Measurements from ENCODE around the gene ANKS1B. TPM values are rescaled to one million over a fixed set of nuclear protein-coding genes. Genes with fewer than 3 reads are reported as not detected.

Gene ANKS1B
- total and polyA plus RNA-seq, 9 donors = 1.4 to 5.6 (median 2.7) TPM

DNA sequence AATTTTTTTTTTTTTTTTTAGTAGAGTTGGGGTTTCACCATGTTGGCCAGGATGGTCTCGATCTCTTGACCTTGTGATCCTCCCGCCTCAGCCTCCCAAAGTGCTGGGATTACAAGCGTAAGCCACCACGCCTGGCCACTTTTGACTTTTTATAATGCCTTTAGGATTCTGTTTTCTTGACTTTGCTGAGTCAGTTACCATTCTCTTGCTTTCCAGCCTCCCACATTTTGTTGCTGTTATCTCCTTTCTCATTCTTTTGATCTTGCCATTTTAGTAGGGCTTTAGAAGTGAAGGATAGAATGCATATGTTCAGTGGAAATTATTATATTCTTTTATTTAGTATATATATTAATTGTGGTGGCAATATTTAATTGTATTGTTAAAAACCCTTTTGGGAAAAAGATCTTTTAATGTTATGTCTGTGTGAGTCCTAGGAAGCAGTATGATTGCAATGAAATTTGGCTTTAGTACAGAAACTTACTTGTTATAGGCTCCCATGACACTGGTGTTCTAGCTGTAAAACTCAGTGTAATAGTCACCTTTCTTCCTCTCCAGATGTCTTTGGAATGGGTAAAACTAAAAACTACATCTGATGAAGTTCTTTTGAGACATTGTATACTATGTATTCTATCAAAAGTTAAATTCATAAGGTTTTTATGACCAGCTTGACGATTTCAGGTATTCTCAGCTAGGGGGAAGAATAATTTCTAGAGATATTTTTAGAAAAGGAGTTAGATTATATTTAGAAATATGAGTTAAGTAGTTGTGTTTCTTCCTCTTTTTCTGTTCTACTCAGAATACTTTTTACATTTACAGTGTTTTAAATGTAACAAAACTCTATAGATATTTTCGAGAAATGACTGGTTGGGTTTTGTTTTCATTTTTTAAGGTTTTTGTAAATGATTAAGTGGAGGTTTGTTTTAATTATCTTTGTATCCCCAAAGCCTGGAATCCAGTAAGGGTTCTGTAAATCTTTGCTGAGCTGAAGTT, 1264.9 kb downstream of the ANKS1B start:
- Histone ChIP-seq H3K4me3 (ENCODE audit: low read length) (no peak overlapping the region), H3K9me3 (replicated peaks; ENCODE audit: control insufficient read depth, low read depth, low read length) (no peaks in the 10 kb centered on the region), H3K27ac (ENCODE audit: low read length) (no peak overlapping the region), H3K27me3 (ENCODE audit: control insufficient read depth, insufficient read depth, low read length) (no peaks in the 10 kb centered on the region), H3K36me3 (ENCODE audit: control insufficient read depth, insufficient read depth, low read length) (peaks cover 31% of the 10 kb centered on the region), H3K4me1 (ENCODE audit: control insufficient read depth, insufficient read depth, low read length) (no peaks in the 10 kb centered on the region)
- no peak for DNase-seq
- WGBS (ENCODE audit: insufficient coverage) = 96% methylated on average over 4 of the region's 6 CpGs

DNA sequence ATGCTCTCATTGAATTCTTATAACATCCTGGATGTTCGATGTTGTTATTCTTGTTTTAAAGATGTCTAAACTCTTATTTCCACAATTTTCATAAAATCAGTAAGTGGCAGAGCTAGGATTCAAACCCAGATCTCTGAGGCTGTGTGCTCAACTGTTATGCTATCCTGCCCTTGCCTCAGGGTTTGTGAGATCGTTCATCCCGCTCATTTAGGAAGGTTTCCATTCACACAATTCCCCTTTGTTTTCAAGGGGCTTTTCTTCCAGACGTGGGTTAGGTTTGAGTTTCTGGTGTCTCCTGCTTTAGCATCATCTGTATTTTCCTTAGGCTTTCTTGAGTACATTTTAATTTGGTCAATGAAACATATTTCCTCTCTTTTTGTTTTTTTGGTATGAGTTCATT, 1270.3 kb downstream of the ANKS1B start:
- no peak overlapping the region for H3K27ac ChIP-seq (ENCODE audit: low read length)
- no peaks in the 10 kb centered on the region for H3K9me3 ChIP-seq (replicated peaks; ENCODE audit: control insufficient read depth, low read depth, low read length)
- WGBS (ENCODE audit: insufficient coverage) = no CpG with 5 or more reads among the region's 4 CpGs
- no peaks in the 10 kb centered on the region for H3K4me1 ChIP-seq (ENCODE audit: control insufficient read depth, insufficient read depth, low read length)
- H3K4me3 ChIP-seq (ENCODE audit: low read length) = no peak overlapping the region
- H3K36me3 ChIP-seq (ENCODE audit: control insufficient read depth, insufficient read depth, low read length) = peaks cover 35% of the 10 kb centered on the region
- no peaks in the 10 kb centered on the region for H3K27me3 ChIP-seq (ENCODE audit: control insufficient read depth, insufficient read depth, low read length)
- no peak for DNase-seq

DNA sequence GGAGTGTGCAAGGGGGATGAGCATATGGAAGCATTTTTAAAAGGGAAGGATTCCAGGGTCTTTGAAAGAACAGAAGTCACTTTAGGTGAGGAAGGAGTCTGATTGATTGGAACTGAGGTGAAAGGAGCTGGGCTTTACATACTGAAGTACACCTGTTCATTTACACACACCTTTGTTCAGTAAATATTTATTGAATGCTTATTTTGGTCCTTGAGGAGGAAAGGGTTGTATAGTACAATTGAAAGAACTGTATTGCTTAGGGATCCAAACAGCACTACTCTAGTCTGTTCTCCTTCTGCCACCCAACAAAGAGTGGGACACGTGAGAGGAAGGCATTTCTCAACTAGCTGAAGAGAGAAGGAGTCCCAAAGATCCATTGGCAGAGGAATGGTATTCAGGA, 1275.7 kb downstream of the ANKS1B start:
- WGBS (ENCODE audit: insufficient coverage) = 80% methylated on average over 1 of the region's 1 CpG

DNA sequence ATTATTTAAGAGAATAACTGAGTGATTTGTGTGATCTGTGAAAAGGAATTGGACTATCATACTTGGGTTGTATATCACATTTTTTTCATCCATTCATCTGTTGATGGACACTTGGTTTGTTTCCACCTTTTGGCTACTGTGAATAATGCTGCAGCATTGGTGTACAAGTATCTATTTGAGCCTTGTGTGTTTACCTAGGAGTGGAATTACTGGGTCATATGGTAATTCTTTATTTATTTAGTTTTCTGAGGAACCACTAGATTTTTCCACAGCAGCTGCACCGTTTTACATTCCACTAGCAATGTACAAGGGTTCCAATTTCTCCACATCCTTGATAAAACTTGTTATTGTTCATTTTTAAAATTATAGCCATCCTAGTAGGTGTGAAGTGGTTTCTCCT, 1283.6 kb downstream of the ANKS1B start:
- H3K4me1 ChIP-seq (ENCODE audit: control insufficient read depth, insufficient read depth, low read length) = peaks cover 3% of the 10 kb centered on the region
- WGBS (ENCODE audit: insufficient coverage) = no CpG with 5 or more reads among the region's 1 CpG
- H3K27ac ChIP-seq (ENCODE audit: low read length) = no peak overlapping the region
- no peaks in the 10 kb centered on the region for H3K27me3 ChIP-seq (ENCODE audit: control insufficient read depth, insufficient read depth, low read length)
- DNase-seq = no peak
- no peak overlapping the region for H3K4me3 ChIP-seq (ENCODE audit: low read length)
- peaks cover 20% of the 10 kb centered on the region for H3K36me3 ChIP-seq (ENCODE audit: control insufficient read depth, insufficient read depth, low read length)
- H3K9me3 ChIP-seq (replicated peaks; ENCODE audit: control insufficient read depth, low read depth, low read length) = no peaks in the 10 kb centered on the region

More for the DNA sequence above, 1275.7 kb downstream of the ANKS1B start:
- Histone ChIP-seq H3K9me3 (replicated peaks; ENCODE audit: control insufficient read depth, low read depth, low read length) (no peaks in the 10 kb centered on the region), H3K36me3 (ENCODE audit: control insufficient read depth, insufficient read depth, low read length) (peaks cover 38% of the 10 kb centered on the region), H3K4me3 (ENCODE audit: low read length) (no peak overlapping the region), H3K27ac (ENCODE audit: low read length) (no peak overlapping the region), H3K4me1 (ENCODE audit: control insufficient read depth, insufficient read depth, low read length) (no peaks in the 10 kb centered on the region), H3K27me3 (ENCODE audit: control insufficient read depth, insufficient read depth, low read length) (no peaks in the 10 kb centered on the region)
- no peak for DNase-seq

DNA sequence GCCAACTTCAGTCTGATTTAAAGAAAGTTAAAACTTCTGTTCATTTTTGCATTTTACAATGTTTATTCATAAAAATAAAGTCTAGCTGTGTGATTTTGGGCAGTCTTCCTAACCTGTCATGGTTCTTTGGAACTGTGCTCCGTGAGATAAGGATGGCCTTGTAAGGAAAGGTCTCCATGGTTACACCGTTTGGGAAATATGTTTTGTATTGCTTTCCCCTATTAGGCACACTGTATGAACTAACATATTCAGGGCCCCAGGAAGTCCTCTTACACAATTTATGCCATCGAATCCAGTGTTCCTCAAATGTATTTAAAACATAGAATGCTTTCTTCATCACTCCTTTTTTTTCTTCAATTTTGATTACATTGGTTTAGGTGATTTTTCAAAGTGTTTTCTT, 1285.2 kb downstream of the ANKS1B start:
- WGBS (ENCODE audit: insufficient coverage) = no CpG with 5 or more reads among the region's 3 CpGs
- Histone ChIP-seq H3K27ac (ENCODE audit: low read length) (no peak overlapping the region), H3K27me3 (ENCODE audit: control insufficient read depth, insufficient read depth, low read length) (no peaks in the 10 kb centered on the region), H3K36me3 (ENCODE audit: control insufficient read depth, insufficient read depth, low read length) (peaks cover 23% of the 10 kb centered on the region), H3K4me1 (ENCODE audit: control insufficient read depth, insufficient read depth, low read length) (peaks cover 3% of the 10 kb centered on the region), H3K9me3 (replicated peaks; ENCODE audit: control insufficient read depth, low read depth, low read length) (no peaks in the 10 kb centered on the region), H3K4me3 (ENCODE audit: low read length) (no peak overlapping the region)
- DNase-seq = peak; percentile 22

DNA sequence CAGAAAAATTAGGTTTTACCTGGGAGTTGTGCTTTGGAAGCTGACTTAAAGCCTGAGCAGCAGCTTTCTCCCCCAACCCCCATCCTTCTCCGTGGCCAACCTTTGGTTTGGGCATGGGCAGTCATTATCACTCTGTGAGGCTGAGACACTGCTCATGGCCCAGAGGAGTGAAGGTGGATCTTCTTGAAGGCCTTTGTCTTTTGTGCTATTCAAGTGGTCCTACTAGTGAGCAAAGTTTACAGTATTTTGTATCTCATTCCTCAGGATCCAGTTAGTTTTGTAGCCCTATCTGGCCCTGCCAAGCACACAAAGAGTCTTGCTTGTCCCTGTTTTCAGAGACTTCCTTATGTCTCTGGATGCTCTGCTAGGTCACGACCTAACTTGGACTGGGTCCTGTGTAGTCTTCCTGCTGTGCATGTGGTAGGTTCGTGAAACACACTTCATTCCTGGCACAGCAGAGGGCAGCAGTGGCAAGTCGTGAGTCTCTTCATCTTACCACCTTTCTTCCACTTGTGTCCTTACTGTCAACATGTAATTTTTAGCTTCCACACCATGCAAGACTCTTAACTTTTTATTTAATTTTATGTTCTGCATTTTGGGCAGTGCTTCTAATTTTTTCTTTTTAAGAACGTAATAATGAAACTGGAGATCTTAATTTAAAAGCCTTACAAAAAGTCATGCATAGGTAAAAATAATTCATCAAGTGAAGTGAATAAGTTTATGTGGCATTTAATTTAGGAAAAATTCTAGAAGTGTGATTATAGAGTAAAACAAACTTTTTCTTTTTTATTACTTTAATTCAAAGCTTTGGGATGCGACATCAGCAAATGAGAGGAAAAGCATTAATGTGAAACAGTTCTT, 1285.9 kb downstream of the ANKS1B start:
- Histone ChIP-seq H3K4me3 (ENCODE audit: low read length) (no peak overlapping the region), H3K27me3 (ENCODE audit: control insufficient read depth, insufficient read depth, low read length) (no peaks in the 10 kb centered on the region), H3K36me3 (ENCODE audit: control insufficient read depth, insufficient read depth, low read length) (peaks cover 16% of the 10 kb centered on the region), H3K27ac (ENCODE audit: low read length) (no peak overlapping the region), H3K9me3 (replicated peaks; ENCODE audit: control insufficient read depth, low read depth, low read length) (no peaks in the 10 kb centered on the region), H3K4me1 (ENCODE audit: control insufficient read depth, insufficient read depth, low read length) (peaks cover 3% of the 10 kb centered on the region)
- 59% methylated on average over 3 of the region's 6 CpGs for WGBS (ENCODE audit: insufficient coverage)
- DNase-seq = peak; percentile 66

DNA sequence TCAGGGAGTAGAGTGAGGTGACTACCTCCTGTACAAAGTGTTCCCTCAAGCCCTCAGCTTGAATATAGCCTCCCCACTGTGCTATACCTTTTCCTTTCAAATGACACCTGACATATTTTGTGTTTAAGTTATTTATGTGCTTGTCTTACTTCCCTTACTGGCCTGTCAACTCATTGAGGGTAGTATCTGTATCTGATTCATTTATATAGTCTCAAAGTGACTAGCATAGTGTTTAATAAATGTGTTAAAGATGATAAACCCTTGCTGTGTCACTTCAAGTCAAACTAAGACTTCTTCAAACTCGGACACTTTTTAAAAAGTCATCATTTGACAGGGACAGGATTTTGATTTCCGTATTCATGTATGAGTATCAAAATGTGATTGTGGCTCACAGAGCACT, 1287.5 kb downstream of the ANKS1B start:
- no peak overlapping the region for H3K27ac ChIP-seq (ENCODE audit: low read length)
- 33% methylated on average over 1 of the region's 2 CpGs for WGBS (ENCODE audit: insufficient coverage)
- no peaks in the 10 kb centered on the region for H3K27me3 ChIP-seq (ENCODE audit: control insufficient read depth, insufficient read depth, low read length)
- peaks cover 19% of the 10 kb centered on the region for H3K36me3 ChIP-seq (ENCODE audit: control insufficient read depth, insufficient read depth, low read length)
- no peak for DNase-seq
- no peaks in the 10 kb centered on the region for H3K9me3 ChIP-seq (replicated peaks; ENCODE audit: control insufficient read depth, low read depth, low read length)
- H3K4me1 ChIP-seq (ENCODE audit: control insufficient read depth, insufficient read depth, low read length) = peaks cover 3% of the 10 kb centered on the region
- H3K4me3 ChIP-seq (ENCODE audit: low read length) = no peak overlapping the region

DNA sequence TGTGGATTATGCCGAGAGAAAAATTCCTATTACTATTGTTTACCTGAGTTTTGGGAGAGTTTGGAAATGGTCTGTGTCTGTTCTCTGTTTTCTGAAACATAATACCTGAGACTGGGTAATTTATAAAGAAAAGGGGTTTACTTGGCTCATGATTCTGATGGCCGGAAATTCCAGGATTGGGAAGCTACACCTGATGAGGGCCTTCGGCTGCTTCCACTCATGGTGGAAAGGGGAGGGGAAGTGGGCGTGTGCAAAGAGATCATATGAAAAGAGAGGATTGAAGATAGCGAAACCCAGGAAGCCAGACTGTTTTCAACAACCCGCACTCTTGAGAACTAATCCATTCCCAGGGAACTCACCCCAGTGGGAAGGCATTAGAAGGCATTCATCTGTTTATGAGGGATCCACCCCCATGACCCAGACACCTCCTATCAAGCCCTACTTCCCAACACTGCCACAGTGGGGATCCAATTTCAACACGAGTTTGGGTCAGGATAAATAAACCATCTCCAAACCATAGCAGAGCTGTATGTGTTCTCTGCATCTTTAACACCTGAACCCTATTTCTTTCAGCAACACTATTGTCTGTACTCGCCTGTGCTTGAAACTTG, 1288.6 kb downstream of the ANKS1B start:
- Histone ChIP-seq H3K27ac (ENCODE audit: low read length) (no peak overlapping the region), H3K27me3 (ENCODE audit: control insufficient read depth, insufficient read depth, low read length) (no peaks in the 10 kb centered on the region), H3K9me3 (replicated peaks; ENCODE audit: control insufficient read depth, low read depth, low read length) (no peaks in the 10 kb centered on the region), H3K36me3 (ENCODE audit: control insufficient read depth, insufficient read depth, low read length) (peaks cover 20% of the 10 kb centered on the region), H3K4me3 (ENCODE audit: low read length) (no peak overlapping the region), H3K4me1 (ENCODE audit: control insufficient read depth, insufficient read depth, low read length) (peaks cover 3% of the 10 kb centered on the region)
- DNase-seq = no peak
- WGBS (ENCODE audit: insufficient coverage) = 48% methylated on average over 3 of the region's 8 CpGs

DNA sequence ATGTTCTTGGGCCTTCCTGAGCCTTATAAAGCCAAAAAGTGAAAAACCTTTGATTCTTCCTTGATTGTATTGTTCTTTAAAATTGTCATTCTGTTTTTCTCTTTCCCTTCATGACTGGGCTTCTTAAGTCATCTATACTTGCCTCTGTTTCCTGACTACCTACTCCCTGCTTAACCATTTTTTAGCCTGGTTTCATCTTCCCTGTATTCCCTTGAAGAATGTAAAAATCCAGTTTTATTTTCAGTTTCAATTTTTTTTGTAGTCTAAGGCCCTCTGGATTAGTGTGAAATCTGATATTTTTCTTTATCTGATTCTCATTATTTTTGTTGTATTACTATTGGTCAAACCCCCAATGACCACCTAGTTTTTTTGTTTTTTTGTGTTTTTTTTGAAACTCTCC, 1293.4 kb downstream of the ANKS1B start:
- DNase-seq = no peak
- no peak overlapping the region for H3K27ac ChIP-seq (ENCODE audit: low read length)
- no peaks in the 10 kb centered on the region for H3K27me3 ChIP-seq (ENCODE audit: control insufficient read depth, insufficient read depth, low read length)
- H3K9me3 ChIP-seq (replicated peaks; ENCODE audit: control insufficient read depth, low read depth, low read length) = no peaks in the 10 kb centered on the region
- no peak overlapping the region for H3K4me3 ChIP-seq (ENCODE audit: low read length)
- no peaks in the 10 kb centered on the region for H3K4me1 ChIP-seq (ENCODE audit: control insufficient read depth, insufficient read depth, low read length)
- H3K36me3 ChIP-seq (ENCODE audit: control insufficient read depth, insufficient read depth, low read length) = peaks cover 35% of the 10 kb centered on the region

DNA sequence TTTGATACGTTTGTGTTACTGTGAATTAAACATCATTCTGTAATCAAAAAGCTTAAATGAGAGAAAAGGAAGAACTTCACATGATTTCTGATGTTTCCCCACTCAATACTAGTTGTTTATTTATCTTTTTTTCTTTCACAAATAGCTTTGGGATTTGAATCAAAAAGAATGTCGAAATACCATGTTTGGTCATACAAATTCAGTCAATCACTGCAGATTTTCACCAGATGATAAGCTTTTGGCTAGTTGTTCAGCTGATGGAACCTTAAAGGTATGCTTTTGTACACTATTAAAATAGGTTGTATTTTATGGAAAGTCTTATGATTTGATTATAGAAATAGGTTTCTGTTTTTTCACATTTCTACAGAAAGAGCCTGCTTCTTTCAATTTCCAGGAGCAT, 1298.1 kb downstream of the ANKS1B start:
- Histone ChIP-seq H3K4me1 (ENCODE audit: control insufficient read depth, insufficient read depth, low read length) (no peaks in the 10 kb centered on the region), H3K27me3 (ENCODE audit: control insufficient read depth, insufficient read depth, low read length) (no peaks in the 10 kb centered on the region), H3K4me3 (ENCODE audit: low read length) (no peak overlapping the region), H3K9me3 (replicated peaks; ENCODE audit: control insufficient read depth, low read depth, low read length) (no peaks in the 10 kb centered on the region), H3K27ac (ENCODE audit: low read length) (no peak overlapping the region), H3K36me3 (ENCODE audit: control insufficient read depth, insufficient read depth, low read length) (peaks cover 33% of the 10 kb centered on the region)
- WGBS (ENCODE audit: insufficient coverage) = no CpG with 5 or more reads among the region's 2 CpGs
- DNase-seq = no peak

Measured in muscle of leg (tissue), 11 donors.